Astrocyte (in vitro differentiated cells and primary cell): ENCODE measurements around the gene HOXB2. TPM values are rescaled to one million over a fixed set of nuclear protein-coding genes. Genes with fewer than 3 reads are reported as not detected.

Experiments used
- DNase-seq: peaks from one replicate; pipeline ENCODE4 v3.0.0-alpha.2; 2010; ENCODE audit warnings: low read depth
- FAIRE-seq: peaks from 2 replicates; lab custom pipeline; 2011; peaks lifted over from hg19 to GRCh38; lab: Jason Lieb, UNC
- H2AFZ ChIP-seq: 2 replicates; pipeline ENCODE4 v1.6.0; 2012; ENCODE audit warnings: low read depth, low read length, inconsistent platforms
- H3K27ac ChIP-seq: 2 replicates; pipeline ENCODE4 v1.5.1; 2011; ENCODE audit warnings: low read depth, low read length, inconsistent platforms
- H3K27me3 ChIP-seq: 2 replicates; pipeline ENCODE4 v1.6.0; 2011; ENCODE audit warnings: low read length, inconsistent platforms; ENCODE audit not compliant: insufficient read depth
- H3K36me3 ChIP-seq: 2 replicates; pipeline ENCODE4 v1.5.1; 2011; ENCODE audit warnings: low read length, inconsistent platforms; ENCODE audit not compliant: insufficient read depth
- H3K4me1 ChIP-seq: 2 replicates; pipeline ENCODE4 v1.5.1; 2011; ENCODE audit warnings: low read length, inconsistent platforms; ENCODE audit not compliant: insufficient read depth
- H3K4me2 ChIP-seq: 2 replicates; pipeline ENCODE4 v1.6.0; 2012; ENCODE audit warnings: low read length, inconsistent platforms
- H3K4me3 ChIP-seq: 2 replicates; pipeline ENCODE4 v1.5.1; 2011; ENCODE audit warnings: low read depth, mild to moderate bottlenecking, low read length, inconsistent platforms; ENCODE audit not compliant: insufficient read depth
- H3K79me2 ChIP-seq: 2 replicates; pipeline ENCODE4 v1.6.0; 2012; ENCODE audit warnings: mild to moderate bottlenecking, low read length, inconsistent platforms; ENCODE audit not compliant: insufficient read depth
- H3K9ac ChIP-seq: 2 replicates; pipeline ENCODE4 v1.6.0; 2012; ENCODE audit warnings: mild to moderate bottlenecking, low read length, inconsistent platforms
- H3K9me3 ChIP-seq: 2 replicates; pipeline ENCODE4 v1.5.1; 2012; ENCODE audit warnings: low read depth, mild to moderate bottlenecking, low read length, inconsistent platforms; ENCODE audit not compliant: insufficient read depth
- H4K20me1 ChIP-seq: 2 replicates; pipeline ENCODE4 v1.6.0; 2012; ENCODE audit warnings: low read length, inconsistent platforms; ENCODE audit not compliant: insufficient read depth
- H3K27ac Mint-ChIP-seq: one replicate; pipeline ENCODE4 v1.8.0; 2021; ENCODE audit warnings: mild to moderate bottlenecking, mixed read lengths; ENCODE audit not compliant: unreplicated experiment
- H3K27me3 Mint-ChIP-seq: one replicate; pipeline ENCODE4 v1.8.0; 2021; ENCODE audit warnings: low read depth, mixed read lengths; ENCODE audit not compliant: unreplicated experiment
- H3K36me3 Mint-ChIP-seq: one replicate; pipeline ENCODE4 v1.8.0; 2021; ENCODE audit warnings: low read depth, mixed read lengths; ENCODE audit not compliant: unreplicated experiment
- H3K4me1 Mint-ChIP-seq: one replicate; pipeline ENCODE4 v1.8.0; 2021; ENCODE audit warnings: low read depth, mixed read lengths; ENCODE audit not compliant: unreplicated experiment
- H3K4me3 Mint-ChIP-seq: one replicate; pipeline ENCODE4 v1.8.0; 2021; ENCODE audit warnings: mild to moderate bottlenecking, moderate library complexity, mixed read lengths; ENCODE audit not compliant: unreplicated experiment
- H3K9me3 Mint-ChIP-seq: one replicate; pipeline ENCODE4 v1.8.0; 2021; ENCODE audit warnings: mild to moderate bottlenecking, mixed read lengths; ENCODE audit not compliant: unreplicated experiment
- EZH2 ChIP-seq: IDR thresholded peaks from 2 replicates; pipeline ENCODE4 v1.6.1; 2012; ENCODE audit warnings: mild to moderate bottlenecking, low read length, inconsistent platforms; ENCODE audit not compliant: insufficient read depth
- total RNA-seq: library from RNA; stranded (reverse); gene quantifications from 2 replicates; pipeline ENCODE4 v1.2.1, GENCODE V29; 2021
- TF ChIP-seq, protein P1 (sequence below): IDR thresholded peaks from 2 replicates; pipeline ENCODE4 v1.5.1; 2011; ENCODE audit warnings: low read depth, mild to moderate bottlenecking, inconsistent platforms, low read length, moderate library complexity; ENCODE audit not compliant: insufficient read depth

Gene HOXB2
- total RNA-seq, 1 donor from 2014 or later: 0.41 TPM

- DNase-seq (no peak), FAIRE-seq (no peak)
- no peak overlapping the region for H2AFZ ChIP-seq
- no peaks in the 10 kb centered on the region for H3K9me3 ChIP-seq
- H3K79me2 ChIP-seq: peaks cover 78% of the 10 kb centered on the region
- peak overlapping the region; percentile 83 for H3K4me2 ChIP-seq
- no peaks in the 10 kb centered on the region for H4K20me1 ChIP-seq
- H3K27ac ChIP-seq: peak overlapping the region; percentile 95
- H3K4me1 ChIP-seq: peaks cover 38% of the 10 kb centered on the region
- no peak overlapping the region for H3K27ac Mint-ChIP-seq
- H3K9me3 Mint-ChIP-seq: peaks cover 14% of the 10 kb centered on the region
- peaks cover 83% of the 10 kb centered on the region for H3K27me3 Mint-ChIP-seq
- H3K36me3 Mint-ChIP-seq: peaks cover 2% of the 10 kb centered on the region
- peaks cover 5% of the 10 kb centered on the region for H3K4me1 Mint-ChIP-seq
- H3K4me3 ChIP-seq: peak overlapping the region; percentile 4
- TF ChIP-seq, protein P1, sequence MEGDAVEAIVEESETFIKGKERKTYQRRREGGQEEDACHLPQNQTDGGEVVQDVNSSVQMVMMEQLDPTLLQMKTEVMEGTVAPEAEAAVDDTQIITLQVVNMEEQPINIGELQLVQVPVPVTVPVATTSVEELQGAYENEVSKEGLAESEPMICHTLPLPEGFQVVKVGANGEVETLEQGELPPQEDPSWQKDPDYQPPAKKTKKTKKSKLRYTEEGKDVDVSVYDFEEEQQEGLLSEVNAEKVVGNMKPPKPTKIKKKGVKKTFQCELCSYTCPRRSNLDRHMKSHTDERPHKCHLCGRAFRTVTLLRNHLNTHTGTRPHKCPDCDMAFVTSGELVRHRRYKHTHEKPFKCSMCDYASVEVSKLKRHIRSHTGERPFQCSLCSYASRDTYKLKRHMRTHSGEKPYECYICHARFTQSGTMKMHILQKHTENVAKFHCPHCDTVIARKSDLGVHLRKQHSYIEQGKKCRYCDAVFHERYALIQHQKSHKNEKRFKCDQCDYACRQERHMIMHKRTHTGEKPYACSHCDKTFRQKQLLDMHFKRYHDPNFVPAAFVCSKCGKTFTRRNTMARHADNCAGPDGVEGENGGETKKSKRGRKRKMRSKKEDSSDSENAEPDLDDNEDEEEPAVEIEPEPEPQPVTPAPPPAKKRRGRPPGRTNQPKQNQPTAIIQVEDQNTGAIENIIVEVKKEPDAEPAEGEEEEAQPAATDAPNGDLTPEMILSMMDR: no peak
- TF ChIP-seq EZH2: no peak
- peak overlapping the region; percentile 96 for H3K9ac ChIP-seq
- peaks cover 41% of the 10 kb centered on the region for H3K27me3 ChIP-seq
- H3K36me3 ChIP-seq: no peaks in the 10 kb centered on the region
- peak overlapping the region; percentile 85 for H3K4me3 Mint-ChIP-seq
Measured at GRCh38 chr17:48545539-48545938, 630 bp upstream of the HOXB2 start.

DNA sequence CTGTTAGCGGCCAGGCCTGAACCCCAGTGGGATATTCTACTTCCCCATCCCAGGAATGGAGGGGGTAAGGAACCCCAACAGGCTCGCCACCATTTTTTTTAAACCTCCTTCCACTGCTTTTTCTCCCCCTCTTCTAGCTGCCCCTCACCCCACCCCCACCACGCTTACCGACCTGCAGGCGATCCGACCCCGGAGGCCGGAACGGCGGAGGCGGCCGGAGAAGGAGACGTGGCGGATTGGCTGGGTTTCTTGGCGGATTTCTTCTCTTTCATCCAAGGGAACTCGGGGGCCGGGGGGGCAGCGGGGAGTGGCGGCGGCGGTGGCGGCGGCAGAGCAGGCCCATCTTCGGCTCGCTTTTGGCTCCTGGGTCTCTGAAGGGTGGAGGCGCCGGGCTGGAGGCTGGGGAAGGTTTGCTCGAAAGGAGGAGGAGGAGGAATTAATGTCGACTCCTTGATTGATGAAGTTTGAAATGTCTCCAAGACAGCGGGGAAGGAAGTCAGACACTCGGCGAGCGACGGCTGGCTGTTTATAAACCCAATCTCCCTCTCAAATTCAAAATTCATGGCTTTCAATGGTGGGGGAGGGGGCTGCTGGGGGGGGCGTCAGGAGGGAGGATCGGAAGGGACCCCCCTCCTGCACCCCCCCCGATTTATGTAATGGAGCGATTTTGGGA is 424 bp downstream of the HOXB2 start:
- no peak for FAIRE-seq
- Mint-ChIP-seq H3K27ac (peak overlapping the region; percentile 94), H3K27me3 (peaks cover 85% of the 10 kb centered on the region), H3K36me3 (peaks cover 2% of the 10 kb centered on the region), H3K4me3 (peak overlapping the region; percentile 85), H3K9me3 (peaks cover 10% of the 10 kb centered on the region), H3K4me1 (peaks cover 5% of the 10 kb centered on the region)
- Histone ChIP-seq H2AFZ (no peak overlapping the region), H4K20me1 (no peaks in the 10 kb centered on the region), H3K9ac (peak overlapping the region; percentile 96), H3K27ac (peak overlapping the region; percentile 95), H3K4me1 (peaks cover 39% of the 10 kb centered on the region), H3K79me2 (peaks cover 68% of the 10 kb centered on the region), H3K36me3 (no peaks in the 10 kb centered on the region), H3K9me3 (no peaks in the 10 kb centered on the region), H3K4me3 (peak overlapping the region; percentile 84), H3K4me2 (peak overlapping the region; percentile 83), H3K27me3 (peaks cover 36% of the 10 kb centered on the region)
- peak; percentile 91 for DNase-seq
- TF ChIP-seq, protein P1: no peak
- no peak for TF ChIP-seq EZH2

- TF ChIP-seq EZH2: no peak
- TF ChIP-seq, protein P1: no peak
- H3K79me2 ChIP-seq: peaks cover 67% of the 10 kb centered on the region
- H4K20me1 ChIP-seq: no peaks in the 10 kb centered on the region
- H3K36me3 Mint-ChIP-seq: peaks cover 2% of the 10 kb centered on the region
- H3K27me3 Mint-ChIP-seq: peaks cover 86% of the 10 kb centered on the region
- H3K4me3 ChIP-seq: peak overlapping the region; percentile 84
- no peak overlapping the region for H2AFZ ChIP-seq
- peaks cover 5% of the 10 kb centered on the region for H3K4me1 Mint-ChIP-seq
- peaks cover 36% of the 10 kb centered on the region for H3K27me3 ChIP-seq
- peaks cover 10% of the 10 kb centered on the region for H3K9me3 Mint-ChIP-seq
- FAIRE-seq: no peak
- H3K36me3 ChIP-seq: no peaks in the 10 kb centered on the region
- H3K4me1 ChIP-seq: peaks cover 40% of the 10 kb centered on the region
- H3K27ac ChIP-seq: peak overlapping the region; percentile 95
- no peak for DNase-seq
- peak overlapping the region; percentile 85 for H3K4me3 Mint-ChIP-seq
- H3K9me3 ChIP-seq: no peaks in the 10 kb centered on the region
- H3K27ac Mint-ChIP-seq: peak overlapping the region; percentile 94
- H3K9ac ChIP-seq: peak overlapping the region; percentile 96
- peak overlapping the region; percentile 83 for H3K4me2 ChIP-seq
Measured at GRCh38 chr17:48543854-48544348, 1.0 kb downstream of the HOXB2 start.
